ENCODE measurements around the gene FCAMR.

GRCh38 chr1:206951318-206952100, 18.8 kb downstream of the FCAMR start:
- no peak for TF ChIP-seq SUZ12 (IDR thresholded peaks at IDR 0.05; ENCODE audit: extremely low read depth, insufficient read depth, insufficient read length)
- no peak for TF ChIP-seq ZNF274 (IDR thresholded peaks at IDR 0.05; ENCODE audit: low read depth, low read length)
- TF ChIP-seq YY1 (IDR thresholded peaks at IDR 0.05; ENCODE audit: insufficient read depth, insufficient read length): no peak

Measured in NT2/D1 (cell line).